Right lung (tissue), 5 donors: ENCODE measurements around the gene VASH2. TPM values are rescaled to one million over a fixed set of nuclear protein-coding genes. Genes with fewer than 3 reads are reported as not detected.

Source experiments
- DNase-seq, 2 donors: peaks; one replicate each; pipeline ENCODE4 v3.0.0-alpha.2; 2013
- polyA plus RNA-seq, 5 donors: library from polyadenylated mRNA; unstranded; fragments of 120-200 nt; gene quantifications; one replicate each; pipeline versions ENCODE4 v1.2.1 to v1.2.3, GENCODE V29; 2013; ENCODE audit warnings: inconsistent platforms in 1 of 5, low replicate concordance in 1 of 5; ENCODE audit not compliant: insufficient read length in 5 of 5, insufficient read depth in 1 of 5

VASH2 gene
- polyA plus RNA-seq, 5 donors: 24.0 to 38.4 (median 33.1) TPM

GRCh38 chr1:212928323-212929291 lies 21.7 kb upstream of the VASH2 start:
- peak in 1 of 2 donors; percentile 52 for DNase-seq

DNA sequence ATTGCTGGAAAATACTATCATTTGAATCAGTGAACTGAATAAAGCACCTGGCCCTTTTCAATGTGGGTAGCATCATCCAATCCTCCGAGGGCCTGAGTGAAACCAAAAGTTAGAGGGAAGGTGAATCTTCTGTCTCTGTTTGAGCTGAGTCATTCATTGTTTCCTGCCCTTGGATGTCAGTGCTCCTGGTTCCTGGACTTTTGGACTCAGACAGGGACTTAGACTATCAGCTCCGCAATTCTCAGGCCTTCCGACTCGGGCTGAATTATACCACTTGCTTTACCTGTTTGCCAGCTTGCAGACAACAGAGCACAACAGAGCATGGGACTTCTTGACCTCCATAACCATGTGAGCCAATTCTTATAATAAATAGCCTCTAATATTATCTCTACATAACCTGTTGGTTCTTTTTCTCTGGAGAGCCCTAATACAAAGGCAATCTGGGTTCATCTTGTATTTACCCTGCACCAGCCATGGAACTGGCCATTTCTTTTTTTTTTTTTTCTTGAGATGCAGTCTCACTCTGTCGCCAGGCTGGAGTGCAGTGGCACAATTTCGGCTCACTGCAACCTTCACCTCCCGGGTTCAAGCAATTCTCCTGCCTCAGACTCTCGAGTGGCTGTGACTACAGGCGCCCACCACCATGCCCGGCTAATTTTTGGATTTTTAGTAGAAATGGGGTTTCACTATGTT lies 19.2 kb upstream of the VASH2 start:
- DNase-seq: no peak

DNA sequence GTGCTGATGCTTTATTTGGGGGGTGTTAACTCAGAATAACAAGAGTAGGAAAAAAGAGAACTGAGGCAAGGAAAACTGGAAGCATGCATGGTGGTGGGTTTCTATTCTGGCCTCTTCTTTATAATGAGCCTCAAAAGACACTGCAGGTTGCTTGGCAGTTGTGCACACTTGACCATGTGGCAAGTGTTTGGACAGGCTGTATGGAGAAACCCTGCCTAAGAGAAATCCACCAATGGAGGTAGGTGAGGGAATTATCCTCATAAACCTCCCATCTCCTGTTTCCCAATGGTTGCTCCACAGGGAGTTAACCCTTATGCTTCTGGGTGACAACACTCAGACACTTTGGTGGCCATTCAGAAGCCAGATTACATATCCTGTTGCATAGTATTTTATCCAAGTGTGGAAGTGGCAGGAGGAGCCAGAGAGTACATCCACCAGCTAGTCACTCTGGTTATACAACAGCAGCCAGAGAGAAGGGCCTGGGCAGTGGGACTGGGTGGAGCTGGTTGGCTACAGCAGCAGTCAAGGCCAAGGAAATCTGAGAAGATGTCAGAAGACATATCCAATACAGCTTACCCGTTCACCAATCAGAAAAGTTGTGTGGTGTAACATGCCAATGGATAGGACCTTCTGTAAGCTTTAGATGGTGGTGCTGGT lies 16.4 kb upstream of the VASH2 start:
- no peak for DNase-seq

DNA sequence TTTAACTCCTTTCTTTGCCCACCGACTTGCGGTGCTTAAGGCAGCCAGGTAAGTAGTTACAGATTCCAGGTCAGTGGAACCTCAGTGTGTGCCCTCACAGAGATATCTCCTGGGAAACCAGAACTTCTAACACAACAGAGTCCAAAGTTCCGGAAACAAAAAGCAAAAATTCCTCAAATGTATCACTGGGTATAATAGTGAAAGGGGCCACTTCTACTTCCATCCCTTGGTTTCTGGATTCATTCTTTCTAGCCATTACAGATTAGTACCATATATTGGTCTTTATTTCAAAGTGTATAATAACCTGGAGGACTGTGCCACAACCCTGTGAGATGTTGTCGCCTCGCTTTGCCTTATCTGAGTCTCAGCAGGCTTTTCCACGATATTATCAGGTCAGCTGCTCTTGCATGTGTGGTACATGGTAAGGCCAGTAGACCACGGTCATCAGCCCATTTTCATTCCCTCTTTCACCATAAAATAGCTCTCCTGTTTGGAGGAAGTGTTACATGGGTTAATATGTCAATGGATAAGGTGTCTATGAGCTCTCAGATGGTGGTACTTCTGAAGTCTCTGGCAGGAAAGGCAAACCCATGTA lies 14.9 kb upstream of the VASH2 start:
- no peak for DNase-seq

DNA sequence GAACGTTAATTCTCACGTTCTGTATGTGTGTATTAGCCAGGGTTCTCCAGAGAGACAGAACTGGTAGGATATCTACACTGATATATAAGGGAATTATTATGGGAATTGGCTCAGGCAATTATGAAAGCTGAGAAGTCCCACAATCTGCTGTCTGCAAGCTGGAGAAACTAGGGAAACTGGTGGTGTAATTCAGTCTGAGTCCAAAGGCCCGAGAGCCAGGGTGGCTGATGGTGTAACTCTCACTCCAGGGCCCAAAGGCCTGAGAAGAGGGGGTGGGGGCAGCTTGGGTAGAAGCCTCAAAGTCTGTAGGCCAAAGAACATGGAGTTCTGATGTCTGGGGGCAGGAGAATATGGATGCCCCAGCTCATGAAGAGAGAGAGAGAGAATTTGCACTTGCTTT lies 13.3 kb upstream of the VASH2 start:
- no peak for DNase-seq

GRCh38 chr1:212938846-212939245 lies 11.5 kb upstream of the VASH2 start:
- no peak for DNase-seq

DNA sequence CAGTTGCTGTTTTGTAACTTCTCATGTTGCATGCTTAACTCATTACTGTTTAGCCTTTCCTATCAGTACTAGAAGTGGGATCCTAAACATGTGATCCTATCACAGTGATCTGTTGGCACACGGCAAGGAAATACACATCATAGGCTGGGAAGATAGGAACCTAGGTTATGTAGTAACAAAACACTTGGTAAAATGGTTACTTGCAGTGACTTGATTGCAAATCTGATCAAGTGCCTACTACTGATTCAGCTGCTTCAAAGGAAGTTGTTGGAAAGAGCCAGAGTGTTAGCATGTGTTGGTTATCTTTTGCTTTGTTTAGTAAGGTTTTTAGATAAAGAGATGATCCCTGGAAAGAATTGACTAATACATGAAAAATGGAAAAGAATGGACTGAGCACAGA lies 8.9 kb upstream of the VASH2 start:
- DNase-seq: no peak

GRCh38 chr1:212942679-212943392 lies 7.5 kb upstream of the VASH2 start:
- no peak for DNase-seq

GRCh38 chr1:212943393-212943710 lies 7.0 kb upstream of the VASH2 start:
- no peak for DNase-seq

DNA sequence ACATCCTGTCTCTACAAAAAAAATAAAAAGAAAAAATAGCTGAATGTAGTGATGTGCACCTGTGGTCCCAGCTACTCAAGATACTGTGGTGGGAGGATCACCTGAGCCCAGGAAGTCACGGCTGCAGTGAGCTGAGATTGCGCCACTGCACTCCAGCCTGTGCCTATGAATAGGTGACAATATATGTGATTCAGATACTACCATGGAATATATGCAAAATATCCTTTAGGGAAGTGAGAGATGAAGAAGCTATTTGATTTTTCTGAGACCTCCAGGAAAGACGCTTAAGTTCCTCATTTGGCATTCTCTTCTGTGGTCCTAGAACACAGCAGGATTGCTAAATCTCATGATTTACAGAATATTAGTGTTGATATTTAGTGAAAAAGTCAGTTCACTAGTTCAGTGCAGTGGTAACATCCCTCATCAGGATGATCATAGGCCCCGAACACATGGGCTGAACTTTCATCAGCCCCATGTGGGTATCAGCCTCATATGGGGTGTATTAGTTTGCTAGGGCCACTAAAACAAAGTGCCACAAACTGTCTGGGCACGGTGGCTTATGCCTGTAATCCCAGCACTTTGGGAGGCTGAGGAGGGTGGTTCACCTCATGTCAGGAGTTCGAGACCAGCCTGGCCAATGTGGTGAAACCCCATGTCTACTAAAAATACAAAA lies 6.0 kb upstream of the VASH2 start:
- DNase-seq: no peak

DNA sequence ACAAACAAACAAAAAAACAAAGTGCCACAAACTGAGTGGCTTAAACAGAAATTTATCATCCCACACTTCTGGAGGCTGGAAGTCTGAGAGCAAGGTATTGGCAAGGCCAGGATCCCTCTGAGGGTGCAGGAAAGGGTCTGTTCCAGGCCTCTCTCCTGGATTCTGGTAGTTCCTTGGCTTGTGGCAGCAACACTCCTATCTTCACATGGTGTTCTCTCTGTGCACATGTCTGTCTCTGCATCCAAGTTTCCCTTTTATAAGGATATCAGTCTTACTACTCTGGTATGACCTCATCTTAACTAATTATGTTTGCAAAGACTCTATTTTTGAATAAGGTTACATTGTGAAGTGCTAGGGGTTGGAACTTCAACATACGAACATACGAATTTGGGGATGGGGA lies 5.3 kb upstream of the VASH2 start:
- no peak for DNase-seq

- no peak for DNase-seq
Observed at GRCh38 chr1:212945463-212946160, 4.7 kb upstream of the VASH2 start.

- no peak for DNase-seq
Observed at GRCh38 chr1:212946872-212947271, 3.5 kb upstream of the VASH2 start.

DNA sequence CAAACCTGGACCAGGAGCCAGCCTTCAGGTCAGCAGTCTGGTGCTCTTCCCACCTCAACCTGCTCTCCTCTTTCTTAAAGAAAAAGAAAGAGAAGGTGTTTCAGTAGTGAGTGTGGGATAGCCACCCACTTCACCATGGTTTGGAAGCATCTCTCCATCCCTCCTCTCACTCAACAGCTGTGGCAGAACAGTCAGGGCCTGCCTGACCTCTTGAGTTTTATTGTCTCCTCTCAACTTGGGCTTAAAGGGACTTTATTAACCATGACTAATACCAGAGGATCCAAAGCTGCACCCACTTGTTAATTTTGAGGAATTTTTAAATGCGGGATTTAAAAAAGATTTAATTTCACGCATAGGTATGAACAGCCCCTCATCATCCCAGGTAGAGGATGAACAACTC lies 570 bp upstream of the VASH2 start:
- no peak for DNase-seq

- DNase-seq: no peak
Observed at GRCh38 chr1:212951126-212951946, 995 bp downstream of the VASH2 start.

GRCh38 chr1:212951947-212952640 lies 1.8 kb downstream of the VASH2 start:
- no peak for DNase-seq

GRCh38 chr1:212952641-212952976 lies 2.3 kb downstream of the VASH2 start:
- no peak for DNase-seq

DNA sequence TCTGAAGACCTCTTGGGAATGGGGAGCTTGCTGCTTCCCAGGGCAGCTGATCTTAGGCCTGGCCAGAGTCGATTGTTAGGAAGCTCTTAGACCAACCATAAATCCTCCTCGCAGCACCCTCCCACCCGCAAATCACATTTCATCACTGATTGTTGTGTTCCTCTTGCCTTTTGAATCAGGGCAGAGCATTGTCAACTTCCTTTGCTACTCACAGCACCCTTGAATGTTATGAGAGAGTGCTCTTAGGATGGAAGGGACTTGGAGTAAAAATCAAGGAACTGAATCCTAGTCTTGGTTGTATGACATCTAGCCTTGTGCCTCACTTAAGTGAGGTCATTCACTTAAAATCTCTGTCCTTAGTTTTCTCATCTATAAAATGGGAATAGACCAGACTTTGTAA lies 3.0 kb downstream of the VASH2 start:
- no peak for DNase-seq

- no peak for DNase-seq
Observed at GRCh38 chr1:212954514-212954913, 4.2 kb downstream of the VASH2 start.
